Measurements from ENCODE around the gene SLC22A4. TPM values are rescaled to one million over a fixed set of nuclear protein-coding genes. Genes with fewer than 3 reads are reported as not detected.
A peak's percentile ranks its signal among the peaks of the same experiment; 100 is the strongest.

Gene SLC22A4
- total RNA-seq, 3 donors from 2014 or later: 1.3 to 4.5 (median 2.3) TPM

- no peaks in the 10 kb centered on the region for H3K36me3 ChIP-seq
- peak overlapping the region; percentile 90 to 95 for H3K27ac ChIP-seq
- H3K27me3 ChIP-seq: no peaks in the 10 kb centered on the region
- DNase-seq (ENCODE audit: low spot score in 2 of 2): no peak
- TF ChIP-seq POLR2A (IDR thresholded peaks at IDR 0.05): no peak
- no peak for TF ChIP-seq CTCF (IDR thresholded peaks at IDR 0.05)
- TF ChIP-seq POLR2AphosphoS5 (IDR thresholded peaks at IDR 0.05): no peak
- H3K4me1 ChIP-seq: peaks cover 19 to 29% of the 10 kb centered on the region in 2 donors
- intact Hi-C loops (cut with DNase I; ENCODE audit: low total_unique reads): no loop called here
- no peaks in the 10 kb centered on the region for H3K9me3 ChIP-seq
- H3K4me3 ChIP-seq: no peak overlapping the region
Measured at GRCh38 chr5:132266836-132267160, 27.4 kb upstream of the SLC22A4 start.

GRCh38 chr5:132267166-132267739 lies 26.9 kb upstream of the SLC22A4 start:
- Histone ChIP-seq H3K9me3 (no peaks in the 10 kb centered on the region), H3K27ac (peak overlapping the region; percentile 90 to 95), H3K4me1 (peaks cover 19 to 25% of the 10 kb centered on the region in 2 donors), H3K4me3 (no peak overlapping the region), H3K36me3 (no peaks in the 10 kb centered on the region), H3K27me3 (no peaks in the 10 kb centered on the region)
- TF ChIP-seq CTCF (IDR thresholded peaks at IDR 0.05) (no peak), POLR2AphosphoS5 (IDR thresholded peaks at IDR 0.05) (no peak), POLR2A (IDR thresholded peaks at IDR 0.05) (no peak)
- intact Hi-C loops (cut with DNase I; ENCODE audit: low total_unique reads): no loop called here
- no peak for DNase-seq (ENCODE audit: low spot score in 2 of 2)

- no peak overlapping the region for H3K4me3 ChIP-seq
- intact Hi-C loops (cut with DNase I; ENCODE audit: low total_unique reads): no loop called here
- no peaks in the 10 kb centered on the region for H3K9me3 ChIP-seq
- no peaks in the 10 kb centered on the region for H3K27me3 ChIP-seq
- no peak for TF ChIP-seq POLR2A (IDR thresholded peaks at IDR 0.05)
- no peak for TF ChIP-seq CTCF (IDR thresholded peaks at IDR 0.05)
- peak in 1 of 3 donors; percentile 13 for TF ChIP-seq POLR2AphosphoS5 (IDR thresholded peaks at IDR 0.05)
- H3K27ac ChIP-seq: peak overlapping the region; percentile 90 to 95
- peak in 1 of 2 donors; percentile 84 for DNase-seq (ENCODE audit: low spot score in 2 of 2)
- peaks cover 19 to 25% of the 10 kb centered on the region in 2 donors for H3K4me1 ChIP-seq
- H3K36me3 ChIP-seq: no peaks in the 10 kb centered on the region
Measured at GRCh38 chr5:132267931-132268768, 26.0 kb upstream of the SLC22A4 start.

- Histone ChIP-seq H3K27ac (peak overlapping the region; percentile 90 to 95), H3K4me1 (peaks cover 19 to 25% of the 10 kb centered on the region in 2 donors)
- TF ChIP-seq CTCF (IDR thresholded peaks at IDR 0.05) (no peak), POLR2AphosphoS5 (IDR thresholded peaks at IDR 0.05) (no peak), POLR2A (IDR thresholded peaks at IDR 0.05) (no peak)
Measured at GRCh38 chr5:132268769-132269551, 25.2 kb upstream of the SLC22A4 start.

More at GRCh38 chr5:132268769-132269551, 25.2 kb upstream of the SLC22A4 start:
- H3K4me3 ChIP-seq: no peak overlapping the region
- no peaks in the 10 kb centered on the region for H3K9me3 ChIP-seq
- no peak for DNase-seq (ENCODE audit: low spot score in 2 of 2)
- no peaks in the 10 kb centered on the region for H3K36me3 ChIP-seq
- no peaks in the 10 kb centered on the region for H3K27me3 ChIP-seq
- intact Hi-C loops (cut with DNase I; ENCODE audit: low total_unique reads): no loop called here
